ENCODE measurements around the gene MERTK.

DNA sequence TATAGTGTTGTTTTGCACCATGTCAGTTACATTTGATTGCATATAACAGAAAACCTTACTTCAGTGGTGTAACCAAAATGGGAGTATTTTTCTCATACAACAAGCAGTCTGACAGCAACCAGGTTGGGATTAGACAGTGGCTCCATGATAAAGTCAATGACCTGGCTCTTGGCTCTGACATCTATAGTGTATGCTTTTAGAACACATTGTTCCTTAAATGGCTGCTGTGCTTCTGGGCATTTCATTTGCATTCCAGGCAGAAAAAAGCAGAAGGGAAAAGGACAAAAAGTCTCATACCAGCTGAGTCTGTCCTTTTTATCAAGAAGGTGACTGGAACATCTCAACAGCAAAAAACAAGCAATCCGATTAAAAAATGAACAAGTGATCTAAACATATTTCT, 10.2 kb downstream of the MERTK start:
- TF ChIP-seq, protein P1, sequence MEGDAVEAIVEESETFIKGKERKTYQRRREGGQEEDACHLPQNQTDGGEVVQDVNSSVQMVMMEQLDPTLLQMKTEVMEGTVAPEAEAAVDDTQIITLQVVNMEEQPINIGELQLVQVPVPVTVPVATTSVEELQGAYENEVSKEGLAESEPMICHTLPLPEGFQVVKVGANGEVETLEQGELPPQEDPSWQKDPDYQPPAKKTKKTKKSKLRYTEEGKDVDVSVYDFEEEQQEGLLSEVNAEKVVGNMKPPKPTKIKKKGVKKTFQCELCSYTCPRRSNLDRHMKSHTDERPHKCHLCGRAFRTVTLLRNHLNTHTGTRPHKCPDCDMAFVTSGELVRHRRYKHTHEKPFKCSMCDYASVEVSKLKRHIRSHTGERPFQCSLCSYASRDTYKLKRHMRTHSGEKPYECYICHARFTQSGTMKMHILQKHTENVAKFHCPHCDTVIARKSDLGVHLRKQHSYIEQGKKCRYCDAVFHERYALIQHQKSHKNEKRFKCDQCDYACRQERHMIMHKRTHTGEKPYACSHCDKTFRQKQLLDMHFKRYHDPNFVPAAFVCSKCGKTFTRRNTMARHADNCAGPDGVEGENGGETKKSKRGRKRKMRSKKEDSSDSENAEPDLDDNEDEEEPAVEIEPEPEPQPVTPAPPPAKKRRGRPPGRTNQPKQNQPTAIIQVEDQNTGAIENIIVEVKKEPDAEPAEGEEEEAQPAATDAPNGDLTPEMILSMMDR (conservative IDR thresholded peaks at IDR 0.05; ENCODE audit: low read length) = no peak
- TF ChIP-seq EZH2phosphoT487 (IDR thresholded peaks at IDR 0.05; ENCODE audit: borderline replicate concordance) = no peak

Measured in Loucy (cell line).